K562 (cell line): ENCODE results near the gene MTNR1B. TPM values are rescaled to one million over a fixed set of nuclear protein-coding genes. Genes with fewer than 3 reads are reported as not detected.
A peak's percentile ranks its signal among the peaks of the same experiment; 100 is the strongest.

Experiments
- BHLHE40 ChIP-seq: IDR thresholded peaks from 2 replicates; pipeline ENCODE4 v1.6.1; 2011; ENCODE audit warnings: low read length, improper control_type of control experiment
- ETV1 ChIP-seq: fragments of 450-650 bp; conservative IDR thresholded peaks from 2 replicates; pipeline ENCODE4 v1.6.1; 2016; ENCODE audit warnings: missing genetic modification characterization, control low read depth, low read depth, missing compliant biosample characterization
- FOXJ3 ChIP-seq: sonication (generic); formaldehyde crosslinking; IDR thresholded peaks from 2 replicates; pipeline ENCODE4 v1.4.0; 2020; ENCODE audit warnings: mild to moderate bottlenecking, missing genetic modification reagents
- HDAC3 ChIP-seq: fragments of 450-650 bp; IDR thresholded peaks from 2 replicates; pipeline ENCODE4 v1.6.1; 2018; ENCODE audit warnings: borderline replicate concordance, mild to moderate bottlenecking, moderate library complexity; ENCODE audit not compliant: partially characterized antibody
- HEY1 ChIP-seq: fragments of 250-450 bp; sonication (Bioruptor Pico); IDR thresholded peaks from 2 replicates; pipeline ENCODE4 v1.5.0; 2020; ENCODE audit warnings: mild to moderate bottlenecking, moderate library complexity, borderline replicate concordance
- MTA1 ChIP-seq: fragments of 450-650 bp; IDR thresholded peaks from 2 replicates; pipeline ENCODE4 v1.6.1; 2017; ENCODE audit warnings: borderline replicate concordance
- MYNN ChIP-seq, 2 experiments: sonication (generic); formaldehyde crosslinking in 1 of 2; IDR thresholded peaks; 2 replicates each; pipeline versions ENCODE4 v1.5.0 to v1.6.1; 2016 to 2020; ENCODE audit warnings: antibody characterized with exemption in 1 of 2, missing genetic modification reagents in 1 of 2
- NFE2L1 ChIP-seq: fragments of 450-650 bp; IDR thresholded peaks from 2 replicates; pipeline ENCODE4 v1.6.1; 2016; ENCODE audit warnings: missing genetic modification characterization, low read depth, mild to moderate bottlenecking, missing compliant biosample characterization, moderate library complexity, borderline replicate concordance
- POLR2AphosphoS5 ChIP-seq: IDR thresholded peaks from 2 replicates; pipeline ENCODE4 v1.6.1; 2011; ENCODE audit warnings: mild to moderate bottlenecking, low read depth, low read length, moderate library complexity; ENCODE audit not compliant: control insufficient read depth, insufficient read depth
- RAD21 ChIP-seq, 2 experiments: fragments of 250-450 bp in 1 of 2; fragments of 450-650 bp in 1 of 2; sonication (Bioruptor Pico) in 1 of 2; formaldehyde crosslinking in 1 of 2; IDR thresholded peaks in 1 of 2; conservative IDR thresholded peaks in 1 of 2; 2 replicates each; pipeline versions ENCODE4 v1.4.0 to v1.8.0; 2020 to 2022; ENCODE audit warnings: mild to moderate bottlenecking in 2 of 2, moderate library complexity in 1 of 2
- SMARCE1 ChIP-seq: fragments of 450-650 bp; IDR thresholded peaks from 2 replicates; pipeline ENCODE4 v1.7.1; 2016; ENCODE audit warnings: mild to moderate bottlenecking
- TEAD4 ChIP-seq, 2 experiments: sonication (generic) in 1 of 2; formaldehyde crosslinking in 1 of 2; IDR thresholded peaks; 2 replicates each; pipeline versions ENCODE4 v1.6.1 to v1.8.0; 2012 to 2022; ENCODE audit warnings: borderline replicate concordance in 1 of 2, inconsistent platforms in 1 of 2, low read length in 1 of 2, mild to moderate bottlenecking in 1 of 2, missing genetic modification reagents in 1 of 2
- TOE1 ChIP-seq, 2 experiments: fragments of 450-650 bp in 1 of 2; sonication (generic) in 1 of 2; formaldehyde crosslinking in 1 of 2; IDR thresholded peaks; 2 replicates each; pipeline versions ENCODE4 v1.7.1 to v1.8.0; 2016 to 2022; ENCODE audit warnings: borderline replicate concordance in 2 of 2, mild to moderate bottlenecking in 2 of 2, antibody characterized with exemption in 1 of 2, inconsistent platforms in 1 of 2, low read depth in 1 of 2, missing genetic modification reagents in 1 of 2, moderate library complexity in 1 of 2
- polyA plus RNA-seq, 8 experiments: library from polyadenylated mRNA; depleted of rRNA in 4 of 8; stranded (reverse) in 5 of 8; unstranded in 3 of 8; fragments of >200 nt; fragmentation: Nextera tagmentation in 2 of 8; fragmentation: Illumina TruSeq in 1 of 8; extraction: Ambion mirVana in 2 of 8; extraction: Trizol in 1 of 8; gene quantifications; 2 replicates each; pipeline versions ENCODE4 v1.2.1 to v1.2.3, GENCODE V29; 2011 to 2014; ENCODE audit warnings: inconsistent platforms in 1 of 8, missing spikeins in 1 of 8
- total RNA-seq, 7 experiments: library from RNA; depleted of rRNA in 6 of 7; stranded (reverse); fragments of >200 nt in 6 of 7; fragmentation: Illumina TruSeq in 2 of 7; extraction: Trizol in 2 of 7; gene quantifications; 2 replicates each; pipeline versions ENCODE4 v1.2.1 to v1.2.3, GENCODE V29; 2011 to 2021; ENCODE audit warnings: low replicate concordance in 1 of 7
- TF ChIP-seq, protein P1 (sequence below), 2 experiments: fragments of 200-800 bp in 1 of 2; sonication (Bioruptor generic) in 1 of 2; sonication (generic) in 1 of 2; formaldehyde crosslinking in 1 of 2; IDR thresholded peaks in 1 of 2; conservative IDR thresholded peaks in 1 of 2; 2 replicates each; pipeline versions ENCODE4 v1.5.0 to v1.6.1; 2016 to 2020; ENCODE audit warnings: missing compliant biosample characterization in 1 of 2, missing genetic modification characterization in 1 of 2, missing genetic modification reagents in 1 of 2

The MTNR1B gene
- total and polyA plus RNA-seq, 9 of the 15 experiments (the other 6 are each of a cell fraction or from before 2014, with no cell fraction given) = not detected

DNA sequence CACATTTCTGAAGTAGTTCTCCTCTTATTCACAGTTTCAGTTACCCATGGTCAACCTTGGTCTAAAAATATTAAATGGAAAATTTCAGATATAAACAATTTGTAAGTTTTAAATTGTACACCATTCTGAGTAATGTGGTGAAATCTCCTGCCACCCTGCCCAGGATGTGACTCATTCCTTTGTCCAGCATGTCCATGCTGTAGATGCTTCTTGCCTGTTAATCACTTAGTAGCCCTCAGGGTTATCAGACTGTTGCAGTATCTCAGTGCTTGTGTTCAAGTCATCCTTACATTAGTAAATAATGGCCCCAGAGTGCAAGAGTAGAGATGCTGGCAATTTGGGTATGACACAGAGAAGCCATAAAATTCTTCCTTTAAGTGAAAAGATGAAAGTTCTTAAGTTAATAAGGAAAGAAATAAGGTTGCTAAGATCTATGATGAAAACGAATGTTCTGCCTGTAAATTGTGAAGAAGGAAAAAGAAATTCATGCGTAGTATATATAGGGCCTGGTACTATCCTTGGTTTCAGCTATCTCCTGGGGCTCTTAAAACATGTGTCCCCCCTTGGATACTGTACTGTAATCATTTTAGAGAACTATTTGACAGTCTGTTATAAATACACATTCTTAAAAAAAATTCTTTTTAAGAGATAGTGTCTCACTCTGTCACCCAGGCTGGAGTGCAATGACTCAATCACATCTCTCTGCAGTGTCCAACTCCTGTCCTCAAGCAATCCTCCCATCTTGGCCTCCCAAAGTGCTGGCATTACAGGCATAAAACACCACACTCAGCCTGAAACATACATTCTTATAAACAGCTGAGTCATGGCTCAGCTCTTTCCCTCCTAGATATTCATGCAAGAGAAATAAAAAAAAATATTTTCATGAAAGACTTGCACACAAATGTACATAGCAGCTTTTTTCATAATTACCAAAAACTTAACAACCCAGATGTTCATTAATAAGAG is 31.3 kb downstream of the MTNR1B start (continued):
- TF ChIP-seq, protein P1, sequence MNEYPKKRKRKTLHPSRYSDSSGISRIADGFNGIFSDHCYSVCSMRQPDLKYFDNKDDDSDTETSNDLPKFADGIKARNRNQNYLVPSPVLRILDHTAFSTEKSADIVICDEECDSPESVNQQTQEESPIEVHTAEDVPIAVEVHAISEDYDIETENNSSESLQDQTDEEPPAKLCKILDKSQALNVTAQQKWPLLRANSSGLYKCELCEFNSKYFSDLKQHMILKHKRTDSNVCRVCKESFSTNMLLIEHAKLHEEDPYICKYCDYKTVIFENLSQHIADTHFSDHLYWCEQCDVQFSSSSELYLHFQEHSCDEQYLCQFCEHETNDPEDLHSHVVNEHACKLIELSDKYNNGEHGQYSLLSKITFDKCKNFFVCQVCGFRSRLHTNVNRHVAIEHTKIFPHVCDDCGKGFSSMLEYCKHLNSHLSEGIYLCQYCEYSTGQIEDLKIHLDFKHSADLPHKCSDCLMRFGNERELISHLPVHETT (CRISPR knock-in tag; conservative IDR thresholded peaks at IDR 0.05 in 1 of 2, IDR thresholded peaks at IDR 0.05 in 1 of 2) = no peak
- TF ChIP-seq POLR2AphosphoS5 (peak; percentile 56; the same call in 1 of the 2 replicates), TEAD4 (IDR thresholded peaks at IDR 0.05; ENCODE audit: low read length) (peak; percentile 87), TEAD4 (CRISPR knock-in tag; IDR thresholded peaks at IDR 0.05; ENCODE audit: borderline replicate concordance) (no peak), ETV1 (tag) (peak; percentile 69), BHLHE40 (no peak), RAD21 (CRISPR knock-in tag; conservative IDR thresholded peaks at IDR 0.05 in 1 of 2, IDR thresholded peaks at IDR 0.05 in 1 of 2) (no peak), TOE1 (IDR thresholded peaks at IDR 0.05; ENCODE audit: borderline replicate concordance) (no peak), TOE1 (CRISPR knock-in tag; IDR thresholded peaks at IDR 0.05; ENCODE audit: borderline replicate concordance, low read depth) (no peak), FOXJ3 (no peak), SMARCE1 (peak; percentile 82), HEY1 (no peak), MTA1 (no peak), MYNN (IDR thresholded peaks at IDR 0.05) (no peak), MYNN (CRISPR knock-in tag; IDR thresholded peaks at IDR 0.05) (no peak), NFE2L1 (tag) (peak; percentile 70), HDAC3 (no peak)
